ENCODE results near the gene RNF32.

RNF32 gene

DNA sequence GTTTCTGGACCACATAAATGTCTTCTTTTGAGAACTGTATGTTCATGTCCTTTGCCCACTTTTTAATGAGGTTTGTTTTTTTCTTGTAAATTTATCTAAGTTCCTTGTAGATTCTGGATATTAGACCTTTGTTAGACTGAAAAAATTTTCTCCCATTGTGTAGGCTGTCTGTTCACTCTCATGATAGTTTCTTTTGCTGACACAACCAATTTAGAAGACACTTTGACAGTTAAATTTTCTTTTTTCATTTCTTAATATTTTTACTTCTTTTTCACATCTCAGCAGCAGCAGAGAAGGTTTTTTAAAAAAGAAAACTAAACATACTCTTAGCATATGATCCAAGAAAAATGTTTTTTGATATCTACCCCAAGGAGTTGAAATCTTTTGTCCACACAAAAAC is 61.8 kb downstream of the RNF32 start:
- Histone ChIP-seq H3K36me3 (ENCODE audit: control insufficient read depth, insufficient read depth, low read length) (no peaks in the 10 kb centered on the region), H2BK5ac (ENCODE audit: low read length) (no peak overlapping the region), H3K4ac (ENCODE audit: low read depth, low read length) (no peak overlapping the region), H3K9ac (ENCODE audit: low read length) (no peak overlapping the region), H4K5ac (ENCODE audit: low read length) (no peak overlapping the region), H3K56ac (ENCODE audit: low read length) (no peak overlapping the region), H3K4me2 (ENCODE audit: low read length) (no peak overlapping the region), H3K79me2 (ENCODE audit: control insufficient read depth, insufficient read depth, low read length) (no peaks in the 10 kb centered on the region), H3K27ac (ENCODE audit: low read depth, low read length) (no peak overlapping the region), H4K8ac (ENCODE audit: low read depth, low read length) (no peak overlapping the region), H3K27me3 (ENCODE audit: insufficient read depth, low read length, poor library complexity) (no peaks in the 10 kb centered on the region), H3K23ac (ENCODE audit: low read length) (no peak overlapping the region), H3K4me3 (ENCODE audit: low read length) (no peak overlapping the region), H2AK5ac (ENCODE audit: low read length) (no peak overlapping the region), H3K4me1 (ENCODE audit: control insufficient read depth, low read depth, low read length) (no peaks in the 10 kb centered on the region), H3K18ac (ENCODE audit: low read length) (no peak overlapping the region), H3K79me1 (ENCODE audit: low read length) (no peaks in the 10 kb centered on the region), H2BK15ac (replicated peaks; ENCODE audit: low read depth) (no peak overlapping the region), H2BK120ac (ENCODE audit: low read depth, low read length) (no peak overlapping the region)
- DNase-seq: no peak

DNA sequence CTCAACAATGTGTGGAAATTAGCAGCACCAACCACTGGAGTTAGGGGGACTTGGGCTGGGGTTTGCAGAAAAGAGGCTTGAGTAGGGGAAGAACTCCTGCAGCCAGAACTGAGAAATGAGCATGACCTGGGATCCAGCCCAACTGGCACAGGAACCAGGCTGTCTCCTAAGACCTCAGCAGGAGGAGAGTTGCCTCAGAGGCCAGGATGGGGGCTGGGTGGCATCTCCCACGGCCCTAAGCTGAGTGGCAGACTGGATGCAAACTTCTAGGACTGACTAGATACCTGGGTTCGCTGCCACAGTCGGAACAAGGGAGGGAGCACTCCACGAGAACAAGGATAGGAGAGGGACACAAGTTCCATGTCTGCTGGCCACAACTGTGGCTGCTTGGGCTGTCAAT is 62.6 kb downstream of the RNF32 start:
- no peak overlapping the region for H2BK120ac ChIP-seq (ENCODE audit: low read depth, low read length)
- H3K9ac ChIP-seq (ENCODE audit: low read length): no peak overlapping the region
- no peaks in the 10 kb centered on the region for H3K27me3 ChIP-seq (ENCODE audit: insufficient read depth, low read length, poor library complexity)
- no peak overlapping the region for H2BK5ac ChIP-seq (ENCODE audit: low read length)
- H3K27ac ChIP-seq (ENCODE audit: low read depth, low read length): no peak overlapping the region
- H3K4me1 ChIP-seq (ENCODE audit: control insufficient read depth, low read depth, low read length): no peaks in the 10 kb centered on the region
- no peak overlapping the region for H3K23ac ChIP-seq (ENCODE audit: low read length)
- DNase-seq: no peak
- H2BK15ac ChIP-seq (replicated peaks; ENCODE audit: low read depth): no peak overlapping the region
- no peak overlapping the region for H3K4me3 ChIP-seq (ENCODE audit: low read length)
- H3K4ac ChIP-seq (ENCODE audit: low read depth, low read length): no peak overlapping the region
- no peak overlapping the region for H3K4me2 ChIP-seq (ENCODE audit: low read length)
- H4K8ac ChIP-seq (ENCODE audit: low read depth, low read length): no peak overlapping the region
- no peak overlapping the region for H2AK5ac ChIP-seq (ENCODE audit: low read length)
- H3K18ac ChIP-seq (ENCODE audit: low read length): no peak overlapping the region
- no peaks in the 10 kb centered on the region for H3K79me1 ChIP-seq (ENCODE audit: low read length)
- H3K79me2 ChIP-seq (ENCODE audit: control insufficient read depth, insufficient read depth, low read length): no peaks in the 10 kb centered on the region
- no peak overlapping the region for H3K56ac ChIP-seq (ENCODE audit: low read length)
- no peaks in the 10 kb centered on the region for H3K36me3 ChIP-seq (ENCODE audit: control insufficient read depth, insufficient read depth, low read length)
- H4K5ac ChIP-seq (ENCODE audit: low read length): no peak overlapping the region
- WGBS (ENCODE audit: extremely low coverage, insufficient coverage, low lambda C conversion rate): no CpG with 5 or more reads among the region's 4 CpGs

DNA sequence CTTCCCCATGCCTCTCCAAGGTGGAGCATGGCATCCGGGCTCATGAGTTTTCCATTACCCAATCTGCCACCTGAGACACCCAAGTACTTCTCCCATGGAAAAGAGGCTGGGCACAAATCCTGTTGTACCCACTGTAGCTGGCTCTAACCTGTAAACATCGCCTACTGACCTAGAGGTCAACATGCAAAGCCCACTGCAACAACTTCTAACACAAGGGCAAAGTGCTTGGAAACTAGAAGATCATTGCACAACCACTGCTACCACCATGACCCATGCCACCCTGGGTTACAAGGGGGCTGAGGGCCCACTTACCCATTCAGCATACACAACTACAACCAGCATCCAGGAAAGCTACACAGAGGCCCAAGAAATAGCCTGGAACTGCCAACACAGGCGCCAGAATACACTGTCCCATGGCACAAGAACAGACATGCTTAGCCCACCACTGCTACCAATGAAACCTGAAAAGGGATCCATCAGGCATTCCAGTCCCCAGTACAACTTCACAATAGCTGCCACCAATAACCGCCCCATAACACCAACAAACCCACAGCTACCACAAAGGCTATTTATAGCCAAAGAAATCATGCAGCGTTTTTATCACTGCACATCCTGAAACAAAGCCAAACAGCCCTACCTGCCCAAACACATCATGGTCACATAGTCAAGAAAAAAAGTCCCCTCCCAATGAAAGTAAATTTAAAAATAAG is 63.4 kb downstream of the RNF32 start:
- no peak overlapping the region for H2BK5ac ChIP-seq (ENCODE audit: low read length)
- H3K4me2 ChIP-seq (ENCODE audit: low read length): no peak overlapping the region
- no peak overlapping the region for H2BK15ac ChIP-seq (replicated peaks; ENCODE audit: low read depth)
- H4K5ac ChIP-seq (ENCODE audit: low read length): no peak overlapping the region
- WGBS (ENCODE audit: extremely low coverage, insufficient coverage, low lambda C conversion rate): no CpG with 5 or more reads among the region's 5 CpGs
- H3K23ac ChIP-seq (ENCODE audit: low read length): no peak overlapping the region
- no peak overlapping the region for H3K4ac ChIP-seq (ENCODE audit: low read depth, low read length)
- H4K8ac ChIP-seq (ENCODE audit: low read depth, low read length): no peak overlapping the region
- no peak overlapping the region for H2BK120ac ChIP-seq (ENCODE audit: low read depth, low read length)
- H3K79me1 ChIP-seq (ENCODE audit: low read length): no peaks in the 10 kb centered on the region
- no peaks in the 10 kb centered on the region for H3K36me3 ChIP-seq (ENCODE audit: control insufficient read depth, insufficient read depth, low read length)
- no peaks in the 10 kb centered on the region for H3K4me1 ChIP-seq (ENCODE audit: control insufficient read depth, low read depth, low read length)
- H2AK5ac ChIP-seq (ENCODE audit: low read length): no peak overlapping the region
- no peak for DNase-seq
- H3K9ac ChIP-seq (ENCODE audit: low read length): no peak overlapping the region
- H3K79me2 ChIP-seq (ENCODE audit: control insufficient read depth, insufficient read depth, low read length): no peaks in the 10 kb centered on the region
- H3K27me3 ChIP-seq (ENCODE audit: insufficient read depth, low read length, poor library complexity): no peaks in the 10 kb centered on the region
- H3K27ac ChIP-seq (ENCODE audit: low read depth, low read length): no peak overlapping the region
- no peak overlapping the region for H3K18ac ChIP-seq (ENCODE audit: low read length)
- H3K4me3 ChIP-seq (ENCODE audit: low read length): no peak overlapping the region
- no peak overlapping the region for H3K56ac ChIP-seq (ENCODE audit: low read length)

DNA sequence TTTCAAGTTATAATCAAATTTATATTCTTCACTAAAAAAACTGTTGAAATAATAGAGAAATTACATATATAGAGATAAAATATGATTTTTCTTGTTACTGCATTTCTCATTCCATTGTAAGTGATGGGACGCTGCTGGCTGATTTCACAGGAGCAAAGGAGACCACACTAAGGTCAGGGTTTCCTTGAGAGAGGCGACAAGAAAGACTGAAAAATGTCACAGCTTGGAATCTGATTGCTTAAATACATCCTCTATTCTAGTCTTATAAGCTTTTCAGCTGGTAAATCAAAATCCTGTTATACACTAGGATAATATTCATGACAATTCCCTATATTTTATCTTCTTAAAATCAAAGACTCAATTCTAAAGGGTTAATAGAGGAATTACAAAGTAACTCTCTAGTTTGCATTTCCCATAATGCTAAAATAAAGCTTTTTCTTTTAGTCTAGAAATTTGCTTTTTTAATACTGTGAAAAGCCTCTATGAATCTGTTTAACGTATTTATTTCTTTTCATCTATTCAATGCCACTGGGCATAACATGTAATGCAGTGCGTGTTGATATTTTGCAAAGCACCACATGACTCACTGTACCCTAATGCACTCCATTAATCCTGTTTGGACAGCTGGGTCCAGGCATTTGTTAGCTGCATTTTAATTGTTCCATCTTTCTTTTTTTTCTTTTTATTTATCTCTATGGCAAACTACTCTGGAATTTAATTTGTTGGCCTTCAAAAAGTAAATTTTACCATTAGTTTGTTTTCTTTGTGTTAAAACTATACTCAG is 81.7 kb downstream of the RNF32 start:
- H3K9ac ChIP-seq (ENCODE audit: low read length): no peak overlapping the region
- no peaks in the 10 kb centered on the region for H3K79me2 ChIP-seq (ENCODE audit: control insufficient read depth, insufficient read depth, low read length)
- H4K5ac ChIP-seq (ENCODE audit: low read length): no peak overlapping the region
- no peak for DNase-seq
- H2BK5ac ChIP-seq (ENCODE audit: low read length): no peak overlapping the region
- no peak overlapping the region for H2AK5ac ChIP-seq (ENCODE audit: low read length)
- no peak overlapping the region for H2BK120ac ChIP-seq (ENCODE audit: low read depth, low read length)
- no peak overlapping the region for H3K56ac ChIP-seq (ENCODE audit: low read length)
- no peak overlapping the region for H2BK15ac ChIP-seq (replicated peaks; ENCODE audit: low read depth)
- no peaks in the 10 kb centered on the region for H3K79me1 ChIP-seq (ENCODE audit: low read length)
- H3K4ac ChIP-seq (ENCODE audit: low read depth, low read length): no peak overlapping the region
- H3K23ac ChIP-seq (ENCODE audit: low read length): no peak overlapping the region
- H4K8ac ChIP-seq (ENCODE audit: low read depth, low read length): no peak overlapping the region
- H3K27ac ChIP-seq (ENCODE audit: low read depth, low read length): no peak overlapping the region
- H3K36me3 ChIP-seq (ENCODE audit: control insufficient read depth, insufficient read depth, low read length): no peaks in the 10 kb centered on the region
- H3K4me2 ChIP-seq (ENCODE audit: low read length): no peak overlapping the region
- no CpG with 5 or more reads among the region's 4 CpGs for WGBS (ENCODE audit: extremely low coverage, insufficient coverage, low lambda C conversion rate)
- H3K4me1 ChIP-seq (ENCODE audit: control insufficient read depth, low read depth, low read length): no peaks in the 10 kb centered on the region
- no peak overlapping the region for H3K18ac ChIP-seq (ENCODE audit: low read length)
- no peak overlapping the region for H3K4me3 ChIP-seq (ENCODE audit: low read length)
- H3K27me3 ChIP-seq (ENCODE audit: insufficient read depth, low read length, poor library complexity): no peaks in the 10 kb centered on the region

DNA sequence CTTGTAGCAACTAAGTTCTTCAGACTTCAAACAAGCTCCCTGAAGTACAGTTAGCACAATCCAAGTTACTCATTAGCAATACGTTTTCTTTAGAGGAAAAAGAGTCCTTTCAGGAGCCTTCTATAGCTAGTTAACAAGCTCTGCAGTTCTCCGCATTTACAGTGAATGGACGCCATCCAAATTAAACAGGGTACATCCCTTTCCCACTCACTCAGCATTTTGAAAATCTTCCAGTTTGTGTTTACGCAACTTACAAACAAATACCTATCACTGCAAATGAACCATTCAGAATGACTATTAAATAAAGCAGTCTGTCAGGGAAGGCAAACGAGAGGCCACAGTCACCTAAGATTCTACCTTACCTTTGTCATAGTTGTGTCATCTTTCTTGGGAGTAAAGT is 84.5 kb downstream of the RNF32 start:
- Histone ChIP-seq H3K79me2 (ENCODE audit: control insufficient read depth, insufficient read depth, low read length) (no peaks in the 10 kb centered on the region), H3K4me1 (ENCODE audit: control insufficient read depth, low read depth, low read length) (no peaks in the 10 kb centered on the region), H3K18ac (ENCODE audit: low read length) (no peak overlapping the region), H3K9ac (ENCODE audit: low read length) (no peak overlapping the region), H3K27me3 (ENCODE audit: insufficient read depth, low read length, poor library complexity) (no peaks in the 10 kb centered on the region), H3K56ac (ENCODE audit: low read length) (no peak overlapping the region), H3K4me2 (ENCODE audit: low read length) (no peak overlapping the region), H2BK15ac (replicated peaks; ENCODE audit: low read depth) (no peak overlapping the region), H3K27ac (ENCODE audit: low read depth, low read length) (no peak overlapping the region), H3K23ac (ENCODE audit: low read length) (no peak overlapping the region), H3K4ac (ENCODE audit: low read depth, low read length) (no peak overlapping the region), H2AK5ac (ENCODE audit: low read length) (no peak overlapping the region), H4K8ac (ENCODE audit: low read depth, low read length) (no peak overlapping the region), H2BK120ac (ENCODE audit: low read depth, low read length) (no peak overlapping the region), H3K36me3 (ENCODE audit: control insufficient read depth, insufficient read depth, low read length) (no peaks in the 10 kb centered on the region), H3K4me3 (ENCODE audit: low read length) (no peak overlapping the region), H4K5ac (ENCODE audit: low read length) (no peak overlapping the region), H3K79me1 (ENCODE audit: low read length) (no peaks in the 10 kb centered on the region), H2BK5ac (ENCODE audit: low read length) (no peak overlapping the region)
- no peak for DNase-seq
- WGBS (ENCODE audit: extremely low coverage, insufficient coverage, low lambda C conversion rate): no CpG with 5 or more reads among the region's 5 CpGs

DNA sequence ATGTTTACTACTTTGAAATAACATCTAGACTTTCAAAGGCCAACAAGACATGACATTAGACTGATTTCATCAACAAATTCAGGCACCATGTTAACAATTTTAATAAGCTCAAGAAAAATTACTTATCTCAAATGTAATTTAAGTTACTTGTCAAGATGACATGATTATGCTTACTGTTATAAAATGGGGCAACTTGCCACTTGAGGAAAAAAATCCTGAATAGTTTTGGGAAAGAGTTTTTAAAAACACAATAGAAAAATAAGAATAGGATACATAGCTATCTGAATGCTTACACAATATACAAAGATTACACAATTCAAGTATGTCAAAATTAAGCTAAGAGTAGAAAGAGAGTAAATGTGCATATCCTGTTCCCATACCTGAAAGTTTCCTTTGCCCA is 85.4 kb downstream of the RNF32 start:
- H2AK5ac ChIP-seq (ENCODE audit: low read length): no peak overlapping the region
- no peak for DNase-seq

More for the DNA sequence above, 85.4 kb downstream of the RNF32 start:
- no peak overlapping the region for H3K27ac ChIP-seq (ENCODE audit: low read depth, low read length)
- no peak overlapping the region for H3K23ac ChIP-seq (ENCODE audit: low read length)
- H2BK5ac ChIP-seq (ENCODE audit: low read length): no peak overlapping the region
- no peak overlapping the region for H3K9ac ChIP-seq (ENCODE audit: low read length)
- H3K4me3 ChIP-seq (ENCODE audit: low read length): no peak overlapping the region
- H2BK15ac ChIP-seq (replicated peaks; ENCODE audit: low read depth): no peak overlapping the region
- no peaks in the 10 kb centered on the region for H3K79me1 ChIP-seq (ENCODE audit: low read length)
- no peak overlapping the region for H4K5ac ChIP-seq (ENCODE audit: low read length)
- no peaks in the 10 kb centered on the region for H3K79me2 ChIP-seq (ENCODE audit: control insufficient read depth, insufficient read depth, low read length)
- no peaks in the 10 kb centered on the region for H3K36me3 ChIP-seq (ENCODE audit: control insufficient read depth, insufficient read depth, low read length)
- no peaks in the 10 kb centered on the region for H3K27me3 ChIP-seq (ENCODE audit: insufficient read depth, low read length, poor library complexity)
- no peak overlapping the region for H2BK120ac ChIP-seq (ENCODE audit: low read depth, low read length)
- no peak overlapping the region for H3K4me2 ChIP-seq (ENCODE audit: low read length)
- H3K18ac ChIP-seq (ENCODE audit: low read length): no peak overlapping the region
- H4K8ac ChIP-seq (ENCODE audit: low read depth, low read length): no peak overlapping the region
- H3K4ac ChIP-seq (ENCODE audit: low read depth, low read length): no peak overlapping the region
- no peaks in the 10 kb centered on the region for H3K4me1 ChIP-seq (ENCODE audit: control insufficient read depth, low read depth, low read length)
- H3K56ac ChIP-seq (ENCODE audit: low read length): no peak overlapping the region

Data from mesendoderm (in vitro differentiated cells).